Measurements from ENCODE around the gene TRIAP1. TPM values are rescaled to one million over a fixed set of nuclear protein-coding genes. Genes with fewer than 3 reads are reported as not detected.
"Not testable (repeated sequence)": the region's sequence is repeated elsewhere in the genome, so short reads cannot be mapped to it uniquely, and the experiment has no call there.

The TRIAP1 gene
- total RNA-seq, 2 experiments from 2014 or later, result 68.2 to 69.1 TPM

DNA sequence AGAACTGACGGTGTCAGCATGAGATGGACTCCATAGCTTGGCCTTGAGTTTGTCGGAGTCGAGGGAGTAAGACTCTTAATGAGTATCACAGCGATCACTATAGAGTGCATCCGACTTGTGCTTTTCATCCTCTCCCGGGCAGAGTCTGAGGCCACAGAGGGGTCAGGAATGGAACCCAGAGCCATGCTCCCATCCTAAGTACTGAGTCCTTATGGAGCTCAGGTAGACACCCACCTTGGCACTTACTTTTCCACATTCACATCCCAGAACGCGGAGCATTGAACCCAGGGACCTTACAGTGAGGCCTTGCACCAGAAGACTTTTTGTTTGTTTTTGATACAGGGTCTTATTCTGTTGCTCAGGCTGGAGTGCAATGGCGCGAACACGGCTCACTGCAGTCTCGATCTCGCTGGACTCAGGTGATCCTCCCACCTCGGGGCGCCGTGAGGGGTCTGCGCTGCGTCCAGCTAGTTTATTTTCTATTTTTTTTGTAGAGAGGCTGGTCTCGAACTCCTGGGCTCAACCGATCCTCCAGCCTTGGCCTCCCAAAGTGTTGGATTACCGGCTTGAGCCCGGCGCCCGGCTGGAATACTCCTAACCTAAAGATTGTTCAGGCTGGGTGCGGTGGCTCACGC lies 24.1 kb upstream of the TRIAP1 start:
- ChIA-PET POLR2A (interaction anchor here (1.9 to 2.5 kb wide), 2 partner anchors 14 to 111 kb away, joined by 4 to 12 read pairs; partner anchors contain the start of gene POP5), CTCF (interaction anchor here (0.6 to 2.3 kb wide), 10 partner anchors 13 to 157 kb away, joined by 3 to 8 read pairs (median 5); no protein-coding TSS in a partner anchor)

DNA sequence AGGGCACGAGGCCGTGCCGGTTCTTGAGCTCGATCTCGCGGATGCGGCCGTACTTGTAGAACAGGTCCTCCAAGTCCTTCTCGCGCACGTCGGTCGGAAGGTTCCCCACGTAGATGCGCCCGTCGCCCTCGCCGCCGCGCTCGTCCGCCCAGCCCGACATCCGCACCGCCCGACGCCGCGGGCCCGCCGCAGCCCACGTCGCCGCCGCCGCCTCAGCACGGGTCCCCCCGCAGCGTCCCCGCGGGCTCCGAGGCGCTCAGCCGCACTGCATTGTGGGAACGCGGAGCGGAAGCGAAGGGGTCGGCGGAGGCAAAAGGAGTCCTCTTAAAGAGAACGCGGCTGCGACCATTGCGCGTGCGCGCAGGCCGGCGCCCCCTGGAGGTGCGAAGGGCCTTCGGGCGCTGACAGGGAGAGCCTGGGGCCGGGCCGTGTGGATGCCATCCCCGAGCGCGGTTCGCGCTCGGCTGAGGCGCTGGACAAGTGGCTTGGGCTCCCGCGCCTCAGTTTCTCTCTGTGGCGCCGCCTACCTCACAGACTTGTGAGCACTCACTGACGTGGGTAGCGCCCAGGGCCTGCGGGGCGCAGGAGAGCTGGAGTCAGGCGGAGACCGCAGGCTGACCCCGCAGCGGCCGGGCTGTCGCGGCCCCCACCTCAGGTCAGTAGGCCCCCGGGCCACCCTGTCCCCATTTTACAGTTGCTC lies 23.4 kb upstream of the TRIAP1 start, which contains the start of gene SRSF9:
SRSF9 (minus strand) TSS at position 299 of the 700 bp plus-strand sequence; CDS start at position 160, 139 bp downstream.
- ChIA-PET POLR2A (interaction anchor here (0.6 to 2.5 kb wide), 7 partner anchors 11 to 662 kb away, joined by 3 to 12 read pairs (median 4); partner anchors contain the start of genes DYNLL1, POP5, RNU4-2 and RPLP0), CTCF (interaction anchor here (0.8 to 2.3 kb wide), 16 partner anchors 10 to 246 kb away, joined by 3 to 8 read pairs (median 3); a partner anchor contains a TSS)

DNA sequence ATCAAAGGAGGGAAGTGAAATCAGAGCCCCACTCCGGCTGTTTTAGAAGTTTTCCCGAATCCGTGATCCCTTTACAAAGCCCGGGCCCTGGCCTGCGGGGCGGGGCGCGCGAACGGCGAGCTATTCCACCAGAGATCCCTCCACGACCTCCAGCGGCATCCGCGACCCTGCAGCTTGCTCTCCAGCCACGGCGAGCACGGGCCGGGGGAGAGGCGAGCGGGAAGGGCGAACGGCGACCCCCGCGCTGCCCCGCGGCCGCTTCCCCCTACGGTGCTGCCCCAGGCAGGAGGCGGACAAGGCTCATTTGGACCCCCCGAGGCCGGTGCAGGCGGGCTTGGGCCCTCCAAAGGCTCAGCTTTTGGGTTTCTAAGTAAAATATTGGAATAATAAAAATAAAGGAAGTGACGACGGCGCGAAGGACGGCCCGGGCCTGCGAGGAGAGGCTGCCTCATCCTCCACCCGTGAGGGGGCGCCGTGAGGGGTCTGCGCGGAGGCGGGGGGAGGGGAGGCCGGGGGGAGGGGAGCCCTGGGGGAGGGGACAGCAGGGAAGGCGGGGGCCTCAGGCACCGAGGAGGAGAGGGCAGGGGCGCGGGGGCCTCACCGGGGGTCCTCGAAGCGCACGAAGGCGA lies 22.8 kb upstream of the TRIAP1 start:
- POLR2A ChIA-PET, result interaction anchor here (0.6 to 2.5 kb wide), 8 partner anchors 10 to 663 kb away, joined by 3 to 12 read pairs (median 4); partner anchors contain the start of genes DYNLL1, POP5, RNU4-2 and RPLP0
- CTCF ChIA-PET, result interaction anchor here (0.9 to 2.3 kb wide), 11 partner anchors 10 to 246 kb away, joined by 3 to 8 read pairs (median 3); a partner anchor contains a TSS

DNA sequence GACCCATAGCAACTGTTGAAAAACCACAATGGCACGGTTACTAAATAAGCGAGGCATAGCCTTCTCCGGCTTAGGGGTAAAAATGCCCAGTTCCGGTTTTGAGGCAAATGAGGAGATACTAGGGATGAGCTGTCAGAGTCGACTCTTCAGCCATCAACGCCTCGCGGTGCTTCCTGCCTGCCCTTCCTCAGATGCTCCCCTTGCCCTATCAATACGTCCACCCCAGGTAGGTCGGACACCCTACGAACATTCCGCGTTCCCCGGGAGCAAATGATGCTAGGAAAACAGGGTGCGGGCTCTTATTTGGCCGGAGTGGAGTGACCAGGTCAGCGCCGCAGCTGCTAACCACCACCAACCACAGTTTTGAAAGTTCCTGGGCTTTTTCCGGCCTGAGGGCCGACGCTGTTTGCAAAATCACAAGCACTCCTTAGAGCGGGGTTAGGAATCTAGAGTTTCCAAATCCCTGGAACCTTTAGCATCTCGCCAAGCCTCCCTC lies 22.2 kb upstream of the TRIAP1 start:
- ChIA-PET POLR2A (interaction anchor here (0.7 to 2.5 kb wide), 8 partner anchors 10 to 267 kb away, joined by 3 to 12 read pairs (median 4); partner anchors contain the start of genes DYNLL1, POP5, RNU4-2 and RPLP0), CTCF (interaction anchor here (0.7 to 1.8 kb wide), 6 partner anchors 9 to 245 kb away, joined by 3 to 7 read pairs (median 3); no protein-coding TSS in a partner anchor)

DNA sequence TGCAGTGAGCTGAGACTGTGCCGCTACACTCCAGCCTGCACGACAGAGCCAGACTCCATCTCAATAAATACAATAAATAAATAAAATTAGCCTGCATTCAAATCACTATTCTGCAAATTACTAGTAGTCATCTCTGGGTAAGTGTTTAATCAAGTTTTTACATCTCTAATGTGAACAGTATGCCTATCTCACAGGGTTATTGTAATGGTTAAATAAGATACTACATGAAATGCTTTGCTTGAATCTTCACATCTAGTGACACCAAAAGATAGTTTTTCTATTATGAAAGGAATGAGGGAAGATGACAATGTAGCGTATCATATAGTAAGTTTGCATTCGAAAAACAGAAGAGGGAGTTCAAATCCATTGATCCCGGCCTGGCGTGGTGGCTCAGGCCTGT lies 21.3 kb upstream of the TRIAP1 start:
- ChIA-PET POLR2A (no interaction called here), CTCF (interaction anchor here (1.1 to 1.9 kb wide), 4 partner anchors 14 to 31 kb away, joined by 3 to 9 read pairs (median 4); partner anchors contain the start of gene COX6A1)

DNA sequence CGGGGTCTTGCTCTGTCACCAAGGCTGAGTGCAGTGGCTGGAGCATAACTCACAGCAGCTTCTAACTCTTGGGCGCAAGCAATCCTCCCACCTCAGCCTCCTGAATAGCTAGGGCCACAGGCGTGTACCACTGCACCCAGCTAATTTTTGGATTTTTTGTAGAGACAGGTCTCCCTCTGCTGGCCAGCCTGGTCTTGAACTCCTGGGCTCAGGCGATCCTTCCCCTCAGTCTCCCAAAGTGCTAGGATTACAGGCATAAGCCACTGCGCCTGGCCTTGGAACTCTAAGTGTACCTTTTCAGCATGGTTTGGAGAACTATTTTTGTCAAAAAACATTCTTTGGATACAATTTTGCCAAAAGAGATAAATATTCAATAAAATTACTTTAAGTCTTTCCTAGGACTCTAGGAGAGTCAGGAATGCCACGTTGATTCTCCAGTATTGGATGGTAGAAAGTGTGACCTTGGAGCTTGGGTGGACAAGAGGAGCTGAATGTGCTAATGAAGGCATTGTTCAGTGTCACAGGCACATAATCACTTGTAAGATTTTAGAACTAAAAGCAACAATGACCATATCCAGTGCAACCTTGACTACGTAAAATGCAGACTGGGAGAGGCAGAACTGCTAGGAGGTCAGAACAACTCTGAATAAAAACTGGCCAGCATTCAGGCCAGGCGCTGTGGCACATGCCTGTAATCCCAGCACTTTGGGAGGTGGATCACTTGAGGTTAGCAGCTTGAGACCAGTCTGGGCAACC lies 20.6 kb upstream of the TRIAP1 start:
- CTCF ChIA-PET, result interaction anchor here (0.9 to 1.9 kb wide), 10 partner anchors 9 to 105 kb away, joined by 3 to 9 read pairs (median 4); partner anchors contain the start of genes COX6A1 and DYNLL1
- POLR2A ChIA-PET, result no interaction called here

DNA sequence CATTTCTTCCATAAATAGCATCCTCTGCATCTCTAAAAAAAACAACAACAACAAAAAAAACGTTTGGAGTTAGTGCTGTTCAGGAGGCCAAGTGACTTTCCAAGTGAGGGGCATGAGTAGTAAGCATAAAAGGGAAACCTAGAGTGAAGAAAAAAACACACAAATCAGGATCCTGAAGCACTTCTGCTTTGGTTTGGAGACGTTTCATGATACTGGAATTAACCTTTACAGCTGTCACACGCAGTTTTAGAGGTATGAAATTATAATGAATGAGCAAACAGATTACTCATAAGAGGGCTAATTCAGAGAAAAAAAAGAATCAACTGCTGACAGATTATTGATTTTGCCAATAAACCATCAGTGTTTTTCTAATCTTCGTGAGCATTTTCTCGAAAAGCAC lies 19.6 kb upstream of the TRIAP1 start:
- CTCF ChIA-PET, result interaction anchor here (0.9 to 1.6 kb wide), 4 partner anchors 9 to 30 kb away, joined by 3 to 4 read pairs (median 4); partner anchors contain the start of gene DYNLL1

DNA sequence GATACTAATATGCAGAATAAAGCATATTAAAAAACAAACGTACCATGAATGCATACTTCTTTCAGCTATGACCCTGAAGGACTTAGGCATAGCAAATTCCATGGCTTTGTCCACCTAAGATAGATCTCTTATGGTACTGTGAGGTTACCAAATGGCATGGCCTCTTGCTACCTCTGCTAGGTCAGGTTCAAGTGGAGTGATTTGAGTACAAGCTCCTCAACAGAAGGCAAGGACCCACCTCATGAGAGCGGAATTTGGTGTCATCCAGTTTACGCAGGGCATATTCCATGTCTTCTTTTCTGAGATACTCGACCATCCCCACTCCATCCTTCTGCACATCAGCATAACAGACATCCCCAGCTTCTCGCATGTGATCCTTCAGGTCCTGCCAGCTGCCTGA lies 17.5 kb upstream of the TRIAP1 start:
- ChIA-PET CTCF (interaction anchor here (0.6 to 1.1 kb wide), 5 partner anchors 10 to 33 kb away, joined by 3 to 4 read pairs (median 3); partner anchors contain the start of gene DYNLL1), POLR2A (interaction anchor here (0.8 kb wide), 1 partner anchor 10 kb away, joined by 3 read pairs; no protein-coding TSS in a partner anchor)

More for the DNA sequence above, 19.6 kb upstream of the TRIAP1 start:
- POLR2A ChIA-PET, result no interaction called here

DNA sequence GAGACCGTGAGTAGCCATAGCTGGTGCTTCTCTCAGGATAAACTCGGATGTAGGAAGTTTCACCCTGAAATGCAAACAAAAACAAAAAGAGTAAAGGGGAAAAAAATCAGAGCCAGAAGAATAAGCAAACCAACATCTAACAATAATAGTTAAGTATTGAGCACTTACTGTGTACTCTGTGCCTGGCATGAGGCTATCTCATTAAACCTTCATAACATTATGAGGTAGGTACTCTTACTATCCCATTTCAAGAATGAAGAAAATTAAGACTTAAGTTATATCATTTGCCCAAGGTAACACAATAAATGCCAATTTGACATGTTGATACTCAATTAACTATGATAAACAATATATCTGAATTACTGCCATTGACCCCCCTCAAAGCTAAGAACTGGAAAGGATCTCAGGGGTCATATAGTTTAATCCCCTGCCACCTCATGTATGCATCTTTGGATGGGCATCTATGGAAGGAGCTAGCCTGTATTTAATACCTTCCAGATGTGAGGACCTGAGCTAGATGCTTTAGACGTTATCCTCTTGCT lies 16.0 kb upstream of the TRIAP1 start:
- POLR2A ChIA-PET, result no interaction called here
- CTCF ChIA-PET, result interaction anchor here (1.7 kb wide), 1 partner anchor 16 kb away, joined by 7 read pairs; the partner anchor contains the start of genes GATC and TRIAP1

DNA sequence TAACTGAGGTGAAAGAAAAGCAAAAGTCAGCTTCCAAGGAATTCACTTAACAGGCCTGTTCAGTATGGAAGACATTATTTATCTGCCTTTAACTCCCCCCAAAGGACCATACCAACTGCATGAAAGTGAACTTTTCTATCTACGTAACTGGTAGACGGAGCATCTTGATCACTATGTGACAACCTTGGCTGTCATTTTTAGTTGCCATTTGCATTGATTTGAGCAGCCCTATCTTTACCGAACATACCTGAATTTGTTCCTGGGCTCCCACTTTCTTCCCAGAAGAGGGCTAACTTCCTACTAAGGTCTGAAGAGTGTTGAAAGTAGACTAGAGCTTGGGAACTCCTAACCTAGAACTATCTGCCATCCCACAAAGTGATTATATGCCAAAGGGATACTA lies 14.0 kb upstream of the TRIAP1 start:
- POLR2A ChIA-PET, result no interaction called here
- CTCF ChIA-PET, result no interaction called here

DNA sequence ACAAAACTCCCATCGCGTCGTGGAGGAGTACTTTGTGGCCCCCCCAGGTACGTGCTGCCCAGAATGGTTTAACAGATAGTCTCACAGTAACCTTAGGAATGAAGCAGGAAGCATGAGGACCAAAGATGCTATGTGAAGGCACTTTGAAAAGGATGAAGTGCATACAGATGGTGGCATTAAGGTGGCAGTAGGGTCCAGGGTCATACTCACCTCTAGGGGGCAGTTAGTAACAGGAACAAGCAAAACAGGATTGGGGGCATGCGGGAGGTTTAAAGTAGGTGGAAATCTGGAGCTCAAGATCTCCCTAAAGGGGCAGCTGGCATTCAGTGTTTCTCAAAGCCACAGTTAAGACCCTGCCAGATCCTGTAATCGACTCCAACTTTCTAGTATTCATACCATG lies 10.9 kb upstream of the TRIAP1 start:
- CTCF ChIA-PET, result interaction anchor here (0.7 to 1.7 kb wide), 5 partner anchors 9 to 141 kb away, joined by 3 to 7 read pairs (median 4); partner anchors contain the start of gene SRSF9
- POLR2A ChIA-PET, result interaction anchor here (0.6 to 2.9 kb wide), 3 partner anchors 12 to 192 kb away, joined by 4 to 12 read pairs (median 8); partner anchors contain the start of gene SRSF9

DNA sequence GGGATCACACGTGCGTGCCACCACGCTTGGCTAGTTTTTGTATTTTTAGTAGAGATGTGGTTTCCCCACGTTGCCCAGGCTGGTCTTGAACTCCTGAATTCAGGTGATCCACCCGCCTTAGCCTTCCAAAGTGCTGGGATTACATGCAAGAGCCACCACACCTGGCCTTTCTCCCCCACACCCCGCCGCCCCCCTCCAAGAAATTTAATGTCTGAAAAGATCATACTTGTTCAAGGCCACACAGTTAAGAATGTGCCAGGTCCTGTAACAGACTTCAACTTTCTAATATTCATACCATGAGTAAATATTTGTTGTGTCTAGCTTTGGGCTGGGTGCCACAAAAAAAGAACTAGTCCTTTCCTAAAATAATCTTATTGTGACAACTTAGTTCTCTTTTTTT lies 9.1 kb upstream of the TRIAP1 start:
- CTCF ChIA-PET, result no interaction called here
- POLR2A ChIA-PET, result interaction anchor here (2.9 kb wide), 1 partner anchor 14 kb away, joined by 12 read pairs; the partner anchor contains the start of gene SRSF9

DNA sequence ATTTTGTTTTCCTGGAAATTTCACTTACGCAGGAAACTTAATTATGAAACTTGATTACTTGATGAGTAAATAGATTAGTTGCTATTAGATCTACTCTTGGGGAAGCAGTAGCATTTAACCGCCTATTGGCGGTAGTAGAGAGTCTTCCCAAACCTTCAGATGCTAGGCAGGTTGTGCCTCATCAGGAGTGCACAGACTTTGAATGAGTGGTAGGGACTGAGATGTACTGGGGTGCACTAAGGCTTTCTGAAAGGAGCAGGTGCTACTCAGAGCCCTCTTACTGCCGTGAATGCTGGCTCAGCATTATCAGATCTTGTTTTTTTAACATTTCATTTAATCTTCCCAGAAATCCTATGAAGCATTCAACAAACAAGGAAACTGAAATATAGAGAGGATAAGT lies 7.8 kb upstream of the TRIAP1 start:
- POLR2A ChIA-PET, result interaction anchor here (1.0 kb wide), 1 partner anchor 9 kb away, joined by 3 read pairs; no protein-coding TSS in a partner anchor

DNA sequence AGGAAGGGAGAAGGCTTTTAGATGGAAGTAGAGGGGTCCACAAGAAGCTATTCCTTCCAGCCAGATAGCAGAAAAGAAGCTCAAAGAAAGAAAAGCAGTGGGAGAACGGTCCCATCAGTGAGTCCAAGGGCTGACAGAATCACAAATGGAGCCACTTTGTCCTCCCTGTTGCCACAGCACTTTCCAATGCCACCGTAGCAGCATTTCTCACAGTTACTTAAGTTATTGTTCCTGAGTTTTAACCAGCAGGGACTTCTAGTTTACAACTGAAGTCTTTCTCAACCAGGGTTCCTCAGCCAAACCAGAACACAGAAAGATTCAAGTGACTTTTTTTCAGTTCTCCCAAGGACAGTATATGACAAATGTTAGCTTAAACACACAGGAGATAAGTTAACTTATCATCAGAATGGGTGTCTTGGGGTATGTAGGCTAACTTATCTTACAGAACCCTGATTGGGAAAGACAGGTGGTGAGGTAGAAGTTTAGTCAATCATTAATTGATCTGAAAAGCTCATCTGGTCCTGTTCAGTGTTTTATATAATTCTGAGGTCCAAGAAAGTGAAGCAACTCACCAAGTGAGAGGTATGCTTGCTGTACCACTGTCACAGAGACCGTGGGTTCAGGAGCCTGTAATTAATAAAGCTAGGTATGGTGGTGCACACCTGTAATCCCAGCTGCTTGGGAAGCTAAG lies 7.0 kb upstream of the TRIAP1 start:
- ChIA-PET CTCF (interaction anchor here (0.7 to 2.0 kb wide), 4 partner anchors 10 to 1944 kb away, joined by 3 to 7 read pairs (median 4); partner anchors contain the start of gene SRSF9), POLR2A (interaction anchor here (1.0 kb wide), 1 partner anchor 10 kb away, joined by 3 read pairs; no protein-coding TSS in a partner anchor)

More for the DNA sequence above, 7.8 kb upstream of the TRIAP1 start:
- CTCF ChIA-PET, result interaction anchor here (0.8 to 2.0 kb wide), 5 partner anchors 9 to 135 kb away, joined by 3 to 7 read pairs (median 3); partner anchors contain the start of gene SRSF9

DNA sequence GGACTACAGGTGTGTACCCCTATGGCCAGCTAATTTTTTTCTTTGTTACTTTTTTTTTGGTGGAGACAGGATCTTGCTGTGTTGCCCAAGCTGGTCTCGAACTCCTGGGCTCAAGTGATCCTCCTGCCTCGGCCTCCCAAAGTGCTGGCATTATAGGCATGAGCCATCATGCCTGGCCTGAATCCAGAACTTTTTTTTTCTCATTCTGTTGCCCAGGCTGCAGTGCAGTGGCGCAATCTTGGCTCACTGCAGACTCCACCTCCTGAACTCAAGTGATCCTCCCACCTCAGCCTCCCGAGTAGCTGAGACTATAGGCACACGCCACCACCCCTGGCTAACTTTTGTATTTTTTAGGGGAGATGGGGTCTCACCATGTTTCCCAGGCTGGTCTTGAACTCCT lies 6.3 kb upstream of the TRIAP1 start:
- POLR2A ChIA-PET, result not testable (repeated sequence)
- CTCF ChIA-PET, result interaction anchor here (2.0 kb wide), 1 partner anchor 17 kb away, joined by 7 read pairs; the partner anchor contains the start of gene SRSF9

DNA sequence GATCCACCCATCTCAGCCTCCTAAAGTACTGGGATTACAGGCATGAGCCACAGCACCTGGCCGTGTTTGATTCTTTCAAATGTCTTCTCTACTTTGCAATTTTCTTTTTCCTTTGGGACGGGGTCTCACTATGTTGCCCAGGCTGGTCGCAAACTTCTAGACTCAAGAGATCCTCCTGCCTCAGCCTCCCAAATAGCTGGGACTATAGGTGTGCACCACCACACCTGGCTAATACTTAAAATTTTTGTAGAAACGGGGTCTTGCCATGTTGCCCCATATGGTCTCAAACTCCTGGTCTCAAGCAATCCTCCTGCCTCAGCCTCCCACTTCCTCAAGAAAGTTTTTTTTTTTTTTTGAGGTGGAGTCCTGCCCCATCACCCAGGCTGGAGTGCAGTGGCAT lies 1.8 kb upstream of the TRIAP1 start:
- ChIA-PET POLR2A (no interaction called here), CTCF (interaction anchor here (1.6 to 2.0 kb wide), 2 partner anchors 9 to 122 kb away, joined by 6 to 7 read pairs; no protein-coding TSS in a partner anchor)

DNA sequence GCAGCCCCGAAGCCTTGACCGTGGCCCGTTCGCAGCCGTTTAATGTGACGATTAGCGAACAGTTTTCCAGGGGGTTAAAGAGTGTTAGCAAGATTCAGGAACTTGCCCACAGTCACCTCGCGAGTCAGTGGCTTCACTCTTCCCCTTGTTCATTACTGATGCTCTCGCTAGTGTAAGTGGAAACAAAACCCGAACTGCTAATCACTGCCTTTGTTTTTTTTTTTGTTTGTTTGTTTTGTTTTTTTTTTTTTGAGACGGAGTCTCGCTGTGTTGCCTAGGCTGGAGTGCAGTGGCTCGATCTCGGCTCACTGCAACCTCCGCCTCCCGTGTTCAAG lies 627 bp upstream of the TRIAP1 start:
- POLR2A ChIA-PET, result not testable (repeated sequence)
- CTCF ChIA-PET, result interaction anchor here (0.6 to 2.0 kb wide), 5 partner anchors 9 to 132 kb away, joined by 3 to 7 read pairs (median 6); partner anchors contain the start of gene COX6A1
